C4-2B (cell line): ENCODE results near the gene BTBD9.

Experiments
- H3K27ac ChIP-seq: fragments of 450-650 bp; 2 replicates; pipeline ENCODE4 v1.5.1; 2017
- CTCF ChIP-seq: fragments of 450-650 bp; conservative IDR thresholded peaks from 2 replicates; pipeline ENCODE4 v1.5.1; 2017; ENCODE audit warnings: mild to moderate bottlenecking
- ZFX ChIP-seq: fragments of 450-650 bp; IDR thresholded peaks from 2 replicates; pipeline ENCODE4 v1.6.1; 2017

Gene BTBD9

GRCh38 chr6:38239719-38240451 lies 399.8 kb downstream of the BTBD9 start:
- no peak overlapping the region for H3K27ac ChIP-seq
- TF ChIP-seq ZFX (no peak), CTCF (no peak)

- no peak for TF ChIP-seq CTCF
- TF ChIP-seq ZFX, result no peak
- no peak overlapping the region for H3K27ac ChIP-seq
Observed at GRCh38 chr6:38236631-38237030, 403.1 kb downstream of the BTBD9 start.

GRCh38 chr6:38234934-38235682 lies 404.6 kb downstream of the BTBD9 start:
- no peak for TF ChIP-seq CTCF
- no peak for TF ChIP-seq ZFX
- H3K27ac ChIP-seq, result no peak overlapping the region

- H3K27ac ChIP-seq, result no peak overlapping the region
- TF ChIP-seq ZFX (no peak), CTCF (peak; percentile 8; the same call in 1 of the 2 replicates)
Observed at GRCh38 chr6:38234141-38234540, 405.6 kb downstream of the BTBD9 start.

GRCh38 chr6:38233161-38233791 lies 406.5 kb downstream of the BTBD9 start:
- no peak overlapping the region for H3K27ac ChIP-seq
- no peak for TF ChIP-seq CTCF
- TF ChIP-seq ZFX, result no peak

GRCh38 chr6:38225766-38226165 lies 414.0 kb downstream of the BTBD9 start:
- H3K27ac ChIP-seq, result no peak overlapping the region
- TF ChIP-seq CTCF, result no peak
- no peak for TF ChIP-seq ZFX

GRCh38 chr6:38221251-38221650 lies 418.5 kb downstream of the BTBD9 start:
- H3K27ac ChIP-seq, result no peak overlapping the region
- no peak for TF ChIP-seq CTCF
- no peak for TF ChIP-seq ZFX
